ENCODE measurements around the gene SLC2A13. TPM values are rescaled to one million over a fixed set of nuclear protein-coding genes. Genes with fewer than 3 reads are reported as not detected.
"Not testable (repeated sequence)": the region's sequence is repeated elsewhere in the genome, so short reads cannot be mapped to it uniquely, and the experiment has no call there.

SLC2A13 gene
- total and polyA plus RNA-seq, 2 experiments from 2014 or later: 10.4 to 13.8 TPM

- H3K27ac ChIP-seq: no peak overlapping the region
- H3K9me3 ChIP-seq (ENCODE audit: low read depth): no peaks in the 10 kb centered on the region
- no peak for DNase-seq (ENCODE audit: low read depth in 1 of 2, low spot score in 1 of 2)
- H3K36me3 ChIP-seq: no peaks in the 10 kb centered on the region
- peaks cover 10% of the 10 kb centered on the region for H3K4me1 ChIP-seq (ENCODE audit: low read depth)
- H3K27me3 ChIP-seq: no peaks in the 10 kb centered on the region
- no peak overlapping the region for H3K4me3 ChIP-seq
- TF ChIP-seq, protein P1, sequence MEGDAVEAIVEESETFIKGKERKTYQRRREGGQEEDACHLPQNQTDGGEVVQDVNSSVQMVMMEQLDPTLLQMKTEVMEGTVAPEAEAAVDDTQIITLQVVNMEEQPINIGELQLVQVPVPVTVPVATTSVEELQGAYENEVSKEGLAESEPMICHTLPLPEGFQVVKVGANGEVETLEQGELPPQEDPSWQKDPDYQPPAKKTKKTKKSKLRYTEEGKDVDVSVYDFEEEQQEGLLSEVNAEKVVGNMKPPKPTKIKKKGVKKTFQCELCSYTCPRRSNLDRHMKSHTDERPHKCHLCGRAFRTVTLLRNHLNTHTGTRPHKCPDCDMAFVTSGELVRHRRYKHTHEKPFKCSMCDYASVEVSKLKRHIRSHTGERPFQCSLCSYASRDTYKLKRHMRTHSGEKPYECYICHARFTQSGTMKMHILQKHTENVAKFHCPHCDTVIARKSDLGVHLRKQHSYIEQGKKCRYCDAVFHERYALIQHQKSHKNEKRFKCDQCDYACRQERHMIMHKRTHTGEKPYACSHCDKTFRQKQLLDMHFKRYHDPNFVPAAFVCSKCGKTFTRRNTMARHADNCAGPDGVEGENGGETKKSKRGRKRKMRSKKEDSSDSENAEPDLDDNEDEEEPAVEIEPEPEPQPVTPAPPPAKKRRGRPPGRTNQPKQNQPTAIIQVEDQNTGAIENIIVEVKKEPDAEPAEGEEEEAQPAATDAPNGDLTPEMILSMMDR (IDR thresholded peaks at IDR 0.05; ENCODE audit: low read depth, low read length): no peak
Observed at GRCh38 chr12:40032433-40033241, 73.2 kb downstream of the SLC2A13 start.

- DNase-seq (ENCODE audit: low read depth in 1 of 2, low spot score in 1 of 2): no peak
- Histone ChIP-seq H3K9me3 (ENCODE audit: low read depth) (no peaks in the 10 kb centered on the region), H3K4me3 (no peak overlapping the region), H3K36me3 (no peaks in the 10 kb centered on the region), H3K4me1 (ENCODE audit: low read depth) (peaks cover 10% of the 10 kb centered on the region), H3K27me3 (no peaks in the 10 kb centered on the region), H3K27ac (no peak overlapping the region)
- TF ChIP-seq, protein P1 (IDR thresholded peaks at IDR 0.05; ENCODE audit: low read depth, low read length): no peak
Observed at GRCh38 chr12:40031965-40032364, 73.9 kb downstream of the SLC2A13 start.

DNA sequence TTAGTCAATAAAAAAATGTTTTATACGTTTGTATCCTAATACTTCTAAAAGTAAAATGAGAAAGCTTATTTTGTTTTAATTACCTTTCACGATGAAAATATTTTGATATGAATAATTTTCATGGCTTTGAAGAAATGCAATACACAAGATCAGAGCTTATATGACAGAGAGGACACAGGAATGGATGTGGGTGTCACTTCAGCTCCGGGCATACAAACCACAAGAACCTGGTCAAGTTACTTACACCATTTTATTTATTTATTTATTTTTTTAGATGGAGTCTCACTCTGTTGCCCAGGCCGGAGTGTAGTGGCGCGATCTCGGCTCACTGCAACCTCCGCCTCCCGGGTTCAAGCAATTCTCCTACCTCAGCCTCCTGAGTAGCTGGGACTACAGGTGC is 74.9 kb downstream of the SLC2A13 start:
- not testable (repeated sequence) for H3K4me1 ChIP-seq (ENCODE audit: low read depth); H3K4me3 ChIP-seq; DNase-seq (ENCODE audit: low read depth in 1 of 2, low spot score in 1 of 2); H3K9me3 ChIP-seq (ENCODE audit: low read depth); H3K27ac ChIP-seq; H3K36me3 ChIP-seq; H3K27me3 ChIP-seq

DNA sequence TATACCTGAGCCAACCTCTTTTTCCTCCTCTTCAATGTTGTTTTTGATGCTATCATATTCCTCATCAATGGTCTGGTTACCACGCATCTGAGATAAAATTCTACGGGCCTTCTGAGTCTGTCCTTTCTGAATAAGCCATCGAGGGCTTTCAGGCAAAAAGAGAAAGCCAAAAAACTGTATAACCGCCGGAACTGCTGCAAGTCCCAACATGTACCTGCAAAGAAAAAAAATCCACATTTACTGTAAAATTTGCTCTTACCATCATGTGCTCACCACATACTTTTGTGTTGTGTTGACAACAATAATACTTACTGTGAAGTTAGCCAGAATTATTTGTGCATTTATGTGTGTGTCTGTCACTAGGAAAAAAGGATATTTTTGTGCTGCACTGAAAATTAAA is 77.6 kb downstream of the SLC2A13 start:
- Histone ChIP-seq H3K9me3 (ENCODE audit: low read depth) (no peaks in the 10 kb centered on the region), H3K4me3 (no peak overlapping the region), H3K36me3 (no peaks in the 10 kb centered on the region), H3K27ac (no peak overlapping the region), H3K27me3 (no peaks in the 10 kb centered on the region), H3K4me1 (ENCODE audit: low read depth) (peaks cover 17% of the 10 kb centered on the region)
- DNase-seq (ENCODE audit: low read depth in 1 of 2, low spot score in 1 of 2): no peak
- TF ChIP-seq, protein P1 (IDR thresholded peaks at IDR 0.05; ENCODE audit: low read depth, low read length): no peak

GRCh38 chr12:40022850-40023249 is 83.0 kb downstream of the SLC2A13 start:
- Histone ChIP-seq H3K4me1 (ENCODE audit: low read depth) (peaks cover 18% of the 10 kb centered on the region), H3K9me3 (ENCODE audit: low read depth) (no peaks in the 10 kb centered on the region), H3K27me3 (no peaks in the 10 kb centered on the region), H3K36me3 (no peaks in the 10 kb centered on the region), H3K27ac (no peak overlapping the region), H3K4me3 (no peak overlapping the region)
- TF ChIP-seq, protein P1 (IDR thresholded peaks at IDR 0.05; ENCODE audit: low read depth, low read length): no peak
- DNase-seq (ENCODE audit: low read depth in 1 of 2, low spot score in 1 of 2): no peak

- no peak overlapping the region for H3K27ac ChIP-seq
- peaks cover 25% of the 10 kb centered on the region for H3K4me1 ChIP-seq (ENCODE audit: low read depth)
- DNase-seq (ENCODE audit: low read depth in 1 of 2, low spot score in 1 of 2): no peak
- H3K4me3 ChIP-seq: no peak overlapping the region
- H3K36me3 ChIP-seq: no peaks in the 10 kb centered on the region
- H3K27me3 ChIP-seq: no peaks in the 10 kb centered on the region
- TF ChIP-seq, protein P1 (IDR thresholded peaks at IDR 0.05; ENCODE audit: low read depth, low read length): no peak
- H3K9me3 ChIP-seq (ENCODE audit: low read depth): no peaks in the 10 kb centered on the region
Observed at GRCh38 chr12:40020261-40020691, 85.6 kb downstream of the SLC2A13 start.
